Spleen (tissue), 7 donors: ENCODE results near the gene CD209.

Source experiments
- CTCF ChIP-seq, 11 experiments: fragments of 200-600 bp in 7 of 11; fragments of 450-650 bp in 4 of 11; sonication (generic) in 4 of 11; IDR thresholded peaks in 8 of 11; conservative IDR thresholded peaks in 3 of 11; 1 replicate in 7 of 11; 2 replicates in 4 of 11; pipeline versions ENCODE4 v1.4.0 to v1.8.0; 2016 to 2021; ENCODE audit warnings: antibody characterized with exemption in 11 of 11, inconsistent platforms in 4 of 11, mild to moderate bottlenecking in 1 of 11
- POLR2A ChIP-seq, 3 donors: fragments of 450-650 bp; IDR thresholded peaks; one replicate each; pipeline ENCODE4 v1.5.1; 2017; ENCODE audit warnings: antibody characterized with exemption in 3 of 3, mild to moderate bottlenecking in 1 of 3
- POLR2AphosphoS5 ChIP-seq, 3 donors: sonication (generic); formaldehyde crosslinking; IDR thresholded peaks; one replicate each; pipeline ENCODE4 v1.5.1; 2017; ENCODE audit warnings: antibody characterized with exemption in 3 of 3
- donor health status: DM: no; HTN: no; CAD: no; lungs with moderate emphysema.
- donor health status: DM: no; HTN: no; CAD: no.
- donor health status: DM: no; HTN: no; CAD: no.

- no peak for TF ChIP-seq CTCF (IDR thresholded peaks at IDR 0.05 in 8 of 11, conservative IDR thresholded peaks at IDR 0.05 in 3 of 11)
- peak in 1 of 3 donors; percentile 17 for TF ChIP-seq POLR2AphosphoS5 (IDR thresholded peaks at IDR 0.05)
- TF ChIP-seq POLR2A (IDR thresholded peaks at IDR 0.05) = no peak
Measured at GRCh38 chr19:7729831-7730285, 17.5 kb downstream of the CD209 start.
